K562 (cell line): Measurements from ENCODE around the gene PLAC1. TPM values are rescaled to one million over a fixed set of nuclear protein-coding genes. Genes with fewer than 3 reads are reported as not detected.

Source experiments
- ATAC-seq: fragments of 200-7000 bp; cut with Tn5 transposase; 3 replicates; pipeline ENCODE4 v1.9.1; 2020; ENCODE audit warnings: moderate library complexity
- BruUV-seq: library from RNA; stranded (reverse); fragments of 400-500 nt; replicated peaks from 2 replicates; lab custom pipeline; 2021; lab: Mats Ljungman, UMichigan
- CTCF ChIA-PET: fragments of 300-600 bp; formaldehyde crosslinking; extraction: SDS; loops from one replicate; lab custom pipeline; 2021; ENCODE audit warnings: low intra/inter-chr PET ratio; lab: Yijun Ruan, JAX
- POLR2A ChIA-PET: fragments of 300-600, 350-650 bp; sonication (Branson Sonifier 250); formaldehyde crosslinking; extraction: SDS; loops from one replicate; lab custom pipeline; 2021; ENCODE audit warnings: antibody characterized with exemption, inconsistent platforms; lab: Yijun Ruan, JAX
- DNase-seq, 4 experiments: peaks; one replicate each; pipeline versions ENCODE4 v3.0.0 to v3.0.0-alpha.2; 2011 to 2018; ENCODE audit warnings: low spot score in 3 of 4, mixed read lengths in 3 of 4; ENCODE audit errors: extremely low read depth in 1 of 4
- FAIRE-seq: peaks from 2 replicates; lab custom pipeline; 2011; peaks lifted over from hg19 to GRCh38; lab: Jason Lieb, UNC
- H2AFZ ChIP-seq: 2 replicates; pipeline ENCODE4 v1.6.0; 2011; ENCODE audit warnings: low read depth, low read length, control low read depth, inconsistent platforms
- H3K27ac ChIP-seq: fragments of 200-600 bp; 3 replicates; pipeline ENCODE4 v1.8.0; 2011; ENCODE audit warnings: low read depth, mild to moderate bottlenecking, control low read depth, inconsistent platforms, low read length, moderate library complexity, mixed read lengths; ENCODE audit errors: extremely low read depth
- H3K27me3 ChIP-seq, 2 experiments: fragments of 300-600 bp in 1 of 2; 2 replicates in 1 of 2; 3 replicates in 1 of 2; pipeline versions ENCODE4 v1.6.0 to v1.8.0; 2011; ENCODE audit warnings: inconsistent platforms in 2 of 2, low read length in 2 of 2, mild to moderate bottlenecking in 1 of 2, mixed read lengths in 1 of 2, moderate library complexity in 1 of 2; ENCODE audit not compliant: control insufficient read depth in 2 of 2, insufficient read depth in 2 of 2
- H3K36me3 ChIP-seq: fragments of 300-600 bp; 3 replicates; pipeline ENCODE4 v1.8.0; 2011; ENCODE audit warnings: mild to moderate bottlenecking, low read length, inconsistent platforms; ENCODE audit not compliant: control insufficient read depth, insufficient read depth
- H3K4me1 ChIP-seq, 2 experiments: fragments of 200-600 bp in 1 of 2; replicated peaks in 1 of 2; 2 replicates in 1 of 2; 3 replicates in 1 of 2; pipeline versions ENCODE4 v1.5.1 to v1.8.0; 2011; ENCODE audit warnings: inconsistent platforms in 2 of 2, low read length in 2 of 2, mild to moderate bottlenecking in 1 of 2, mixed read lengths in 1 of 2, moderate library complexity in 1 of 2; ENCODE audit not compliant: control insufficient read depth in 2 of 2, insufficient read depth in 2 of 2
- H3K4me2 ChIP-seq: 2 replicates; pipeline ENCODE4 v1.6.1; 2011; ENCODE audit warnings: low read length, control low read depth, inconsistent platforms, mixed read lengths; ENCODE audit not compliant: insufficient read depth
- H3K4me3 ChIP-seq: fragments of 200-600 bp; sonication (generic), shearing (Covaris generic); 2 replicates; pipeline ENCODE4 v1.5.1; 2016; ENCODE audit warnings: control low read depth, inconsistent platforms
- H3K79me2 ChIP-seq: fragments of 200-600 bp; 3 replicates; pipeline ENCODE4 v1.8.0; 2011; ENCODE audit warnings: low read length, inconsistent platforms; ENCODE audit not compliant: control insufficient read depth, insufficient read depth
- H3K9ac ChIP-seq, 2 experiments: 2 replicates each; pipeline versions ENCODE4 v1.6.0 to v1.6.1; 2011; ENCODE audit warnings: low read depth in 2 of 2, low read length in 2 of 2, control low read depth in 1 of 2, inconsistent platforms in 1 of 2, mild to moderate bottlenecking in 1 of 2, mixed read lengths in 1 of 2; ENCODE audit not compliant: insufficient read depth in 1 of 2
- H3K9me1 ChIP-seq: one replicate; pipeline ENCODE4 v1.6.0; 2011; ENCODE audit warnings: inconsistent platforms, mild to moderate bottlenecking, low read length, moderate library complexity; ENCODE audit not compliant: control insufficient read depth, insufficient read depth
- H3K9me3 ChIP-seq: replicated peaks from 2 replicates; pipeline ENCODE4 v1.5.1; 2011; ENCODE audit warnings: low read depth, low read length, inconsistent platforms; ENCODE audit not compliant: control insufficient read depth, insufficient read depth
- H4K20me1 ChIP-seq: replicated peaks from 2 replicates; pipeline ENCODE4 v1.6.1; 2011; ENCODE audit warnings: low read length, inconsistent platforms, mixed read lengths; ENCODE audit not compliant: control insufficient read depth, insufficient read depth
- CLOCK ChIP-seq: fragments of 250-450 bp; sonication (Bioruptor Pico); IDR thresholded peaks from 2 replicates; pipeline ENCODE4 v1.4.0; 2020; ENCODE audit warnings: mild to moderate bottlenecking, moderate library complexity, borderline replicate concordance
- CREM ChIP-seq: IDR thresholded peaks from 2 replicates; pipeline ENCODE4 v1.6.1; 2014; ENCODE audit warnings: antibody characterized with exemption, low read depth
- GTF2E2 ChIP-seq: fragments of 200-800 bp; sonication (Bioruptor generic); IDR thresholded peaks from 2 replicates; pipeline ENCODE4 v1.6.1; 2016; ENCODE audit warnings: missing genetic modification characterization, missing compliant biosample characterization
- KDM2B ChIP-seq: fragments of 250-450 bp; sonication (Bioruptor Pico); IDR thresholded peaks from 2 replicates; pipeline ENCODE4 v1.8.0; 2021; ENCODE audit warnings: mild to moderate bottlenecking, moderate library complexity
- XRCC4 ChIP-seq: IDR thresholded peaks from one replicate; pipeline ENCODE4 v1.6.1; 2011; ENCODE audit not compliant: insufficient read depth, insufficient read length; ENCODE audit errors: extremely low read depth
- ZBTB1 ChIP-seq: sonication (generic); formaldehyde crosslinking; IDR thresholded peaks from 2 replicates; pipeline ENCODE4 v1.8.1; 2023; ENCODE audit warnings: missing genetic modification reagents, low read depth, mild to moderate bottlenecking, borderline replicate concordance
- ZKSCAN8 ChIP-seq: fragments of 200-800 bp; sonication (Bioruptor generic); IDR thresholded peaks from 2 replicates; pipeline ENCODE4 v1.6.1; 2016; ENCODE audit warnings: missing genetic modification characterization, missing compliant biosample characterization
- ZNF12 ChIP-seq: sonication (generic); formaldehyde crosslinking; IDR thresholded peaks from 2 replicates; pipeline ENCODE4 v1.4.0; 2020; ENCODE audit warnings: mild to moderate bottlenecking, missing genetic modification reagents
- ZNF175 ChIP-seq: fragments of 200-800 bp; sonication (Bioruptor generic); IDR thresholded peaks from 2 replicates; pipeline ENCODE4 v1.6.1; 2016; ENCODE audit warnings: low read depth, mild to moderate bottlenecking, missing genetic modification characterization, missing compliant biosample characterization
- ZNF518B ChIP-seq: fragments of 250-450 bp; sonication (Bioruptor Pico); IDR thresholded peaks from 2 replicates; pipeline ENCODE4 v1.5.0; 2021; ENCODE audit warnings: mild to moderate bottlenecking, moderate library complexity
- WGBS: fragments of 100-300 bp; shearing (Covaris generic); methylation state at CpG from one replicate; pipeline ENCODE4 v1.1.6; 2016; ENCODE audit warnings: low coverage, mixed read lengths; ENCODE audit not compliant: insufficient coverage; ENCODE audit errors: missing lambda C conversion rate; 5-methylcytosine and 5-hydroxymethylcytosine counted together
- in situ Hi-C: fragments of 300-500 bp; cut with MboI; formaldehyde crosslinking; loops from 4 replicates; pipeline ENCODE4 v1.15.0; 2018; ENCODE audit warnings: inconsistent platforms, mixed read lengths
- intact Hi-C: fragments of 100-400 bp; cut with micrococcal nuclease; formaldehyde crosslinking; loops from 2 replicates; pipeline ENCODE4 v1.14.2; 2022
- polyA plus RNA-seq, 8 experiments: library from polyadenylated mRNA; depleted of rRNA in 4 of 8; stranded (reverse) in 5 of 8; unstranded in 3 of 8; fragments of >200 nt; fragmentation: Nextera tagmentation in 2 of 8; fragmentation: Illumina TruSeq in 1 of 8; extraction: Ambion mirVana in 2 of 8; extraction: Trizol in 1 of 8; gene quantifications; 2 replicates each; pipeline versions ENCODE4 v1.2.1 to v1.2.3, GENCODE V29; 2011 to 2014; ENCODE audit warnings: inconsistent platforms in 1 of 8, missing spikeins in 1 of 8
- total RNA-seq, 7 experiments: library from RNA; depleted of rRNA in 6 of 7; stranded (reverse); fragments of >200 nt in 6 of 7; fragmentation: Illumina TruSeq in 2 of 7; extraction: Trizol in 2 of 7; gene quantifications; 2 replicates each; pipeline versions ENCODE4 v1.2.1 to v1.2.3, GENCODE V29; 2011 to 2021; ENCODE audit warnings: low replicate concordance in 1 of 7

PLAC1 gene
- total and polyA plus RNA-seq, 9 of the 15 experiments (the other 6 are each of a cell fraction or from before 2014, with no cell fraction given), result 0.82 to 9.1 (median 1.7) TPM

GRCh38 chrX:134694333-134695322, 36.4 kb upstream of the PLAC1 start:
- Histone ChIP-seq H3K27me3 (no peaks in the 10 kb centered on the region), H3K4me1 (no peaks in the 10 kb centered on the region), H3K9me3 (no peaks in the 10 kb centered on the region), H2AFZ (no peak overlapping the region), H3K36me3 (no peaks in the 10 kb centered on the region), H3K4me2 (no peak overlapping the region), H3K9me1 (no peaks in the 10 kb centered on the region), H3K79me2 (no peaks in the 10 kb centered on the region), H3K4me3 (no peak overlapping the region), H3K9ac (no peak overlapping the region), H3K27ac (no peak overlapping the region), H4K20me1 (no peaks in the 10 kb centered on the region)
- intact Hi-C loops, result no loop called here
- 7% methylated on average over 5 of the region's 5 CpGs for WGBS
- no TSS peak for BruUV-seq
- DNase-seq, result no peak
- TF ChIP-seq ZNF518B (CRISPR knock-in tag) (no peak), ZNF175 (CRISPR knock-in tag) (no peak), XRCC4 (no peak), ZKSCAN8 (CRISPR knock-in tag) (no peak), ZBTB1 (CRISPR knock-in tag) (no peak), ZNF12 (no peak), KDM2B (no peak), CREM (no peak), GTF2E2 (tag) (no peak), CLOCK (CRISPR knock-in tag) (no peak)
- ChIA-PET CTCF (no interaction called here), POLR2A (interaction anchor here (1.1 kb wide), 1 partner anchor 8 kb away, joined by 3 read pairs; no protein-coding TSS in a partner anchor)
- no peak for ATAC-seq
- in situ Hi-C loops, result no loop called here
- FAIRE-seq, result no peak
